Measurements from ENCODE around the gene PCOLCE2.
"Not testable (repeated sequence)": the region's sequence is repeated elsewhere in the genome, so short reads cannot be mapped to it uniquely, and the experiment has no call there.

The PCOLCE2 gene

GRCh38 chr3:142898346-142899213 lies 9.7 kb upstream of the PCOLCE2 start:
- no peak for DNase-seq

- no peak for DNase-seq
Measured at GRCh38 chr3:142897807-142898206, 8.9 kb upstream of the PCOLCE2 start.

- no peak for DNase-seq
Measured at GRCh38 chr3:142896996-142897395, 8.1 kb upstream of the PCOLCE2 start.

GRCh38 chr3:142896201-142896755 lies 7.4 kb upstream of the PCOLCE2 start:
- no peak for DNase-seq

GRCh38 chr3:142894493-142894892 lies 5.6 kb upstream of the PCOLCE2 start:
- DNase-seq = no peak

GRCh38 chr3:142892714-142893113 lies 3.8 kb upstream of the PCOLCE2 start:
- no peak for DNase-seq

- DNase-seq = no peak
Measured at GRCh38 chr3:142890592-142890991, 1.7 kb upstream of the PCOLCE2 start.

- DNase-seq = no peak
Measured at GRCh38 chr3:142889212-142890014, 530 bp upstream of the PCOLCE2 start.

GRCh38 chr3:142888099-142888480 lies 793 bp downstream of the PCOLCE2 start:
- DNase-seq = no peak

GRCh38 chr3:142886940-142887339 lies 1.9 kb downstream of the PCOLCE2 start:
- DNase-seq = no peak

- DNase-seq = no peak
Measured at GRCh38 chr3:142886021-142886420, 2.9 kb downstream of the PCOLCE2 start.

GRCh38 chr3:142884531-142884930 lies 4.4 kb downstream of the PCOLCE2 start:
- no peak for DNase-seq

- not testable (repeated sequence) for DNase-seq
Measured at GRCh38 chr3:142883534-142883933, 5.3 kb downstream of the PCOLCE2 start.

- no peak for DNase-seq
Measured at GRCh38 chr3:142881445-142882224, 7.2 kb downstream of the PCOLCE2 start.

GRCh38 chr3:142878649-142879300 lies 10.1 kb downstream of the PCOLCE2 start:
- DNase-seq = no peak

GRCh38 chr3:142876417-142876816 lies 12.5 kb downstream of the PCOLCE2 start:
- no peak for DNase-seq

GRCh38 chr3:142875583-142876207 lies 13.2 kb downstream of the PCOLCE2 start:
- no peak for DNase-seq

- DNase-seq = no peak
Measured at GRCh38 chr3:142875099-142875498, 13.8 kb downstream of the PCOLCE2 start.

- not testable (repeated sequence) for DNase-seq
Measured at GRCh38 chr3:142868382-142868781, 20.5 kb downstream of the PCOLCE2 start.

- no peak for DNase-seq
Measured at GRCh38 chr3:142866841-142867631, 21.8 kb downstream of the PCOLCE2 start.

Measured in GOT3 (cell line).